HG03139 (cell line): ENCODE measurements around the gene AHDC1.
"Not testable (repeated sequence)": the region's sequence is repeated elsewhere in the genome, so short reads cannot be mapped to it uniquely, and the experiment has no call there.

ENCODE experiments used
- ATAC-seq: cut with Tn5 transposase; IDR thresholded peaks from one replicate; pipeline ENCODE4 v1.9.1; 2021; ENCODE audit not compliant: unreplicated experiment

The AHDC1 gene

GRCh38 chr1:27634177-27634984 lies 30.4 kb upstream of the AHDC1 start:
- ATAC-seq = no peak

- ATAC-seq = no peak
Measured at GRCh38 chr1:27633640-27634176, 29.8 kb upstream of the AHDC1 start.

GRCh38 chr1:27633298-27633610 lies 29.3 kb upstream of the AHDC1 start:
- no peak for ATAC-seq

DNA sequence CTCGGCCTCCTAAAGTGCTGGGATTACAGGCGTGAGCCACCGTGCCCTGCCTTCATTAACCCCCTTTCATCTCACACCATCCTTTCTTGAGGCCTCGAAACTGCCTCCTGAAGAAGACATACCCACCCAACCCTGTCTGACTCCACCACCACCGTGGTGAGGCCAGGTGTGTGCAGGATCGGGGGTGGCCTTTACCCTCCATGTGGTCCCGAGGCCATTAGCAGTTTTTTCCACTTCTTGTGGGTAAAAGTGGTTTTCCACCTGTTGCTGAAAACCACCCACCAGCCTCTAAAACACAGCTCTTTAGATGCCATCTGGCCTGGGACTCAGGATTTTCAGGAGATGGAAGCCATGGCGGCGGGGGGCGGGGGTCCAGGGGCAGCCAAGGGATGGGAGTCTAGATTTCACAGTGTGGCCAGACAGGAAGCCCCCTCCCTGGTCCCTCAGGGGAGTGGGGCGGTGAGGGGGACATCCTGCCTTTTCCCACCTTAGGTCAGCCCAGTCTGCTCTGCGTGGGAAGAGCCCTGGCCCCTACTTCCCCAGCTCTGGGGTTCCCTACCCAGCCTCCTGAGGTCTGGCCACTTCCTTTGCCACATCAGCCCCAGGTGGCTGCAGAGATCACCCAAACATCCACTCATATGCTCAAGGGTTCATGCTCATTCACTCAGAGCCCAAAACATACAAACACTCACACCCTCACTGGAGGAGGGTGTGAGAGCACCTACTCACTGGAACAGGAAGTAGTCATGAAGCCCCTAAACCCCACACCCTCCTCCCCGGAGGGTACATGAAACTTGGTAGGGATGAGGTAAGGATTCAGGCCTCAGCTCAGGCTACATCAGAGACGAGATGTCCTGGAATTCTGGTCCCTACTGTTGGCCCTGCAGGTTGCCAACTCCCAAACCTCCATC lies 28.7 kb upstream of the AHDC1 start:
- peak; percentile 36 for ATAC-seq

GRCh38 chr1:27630859-27631491 lies 27.0 kb upstream of the AHDC1 start:
- ATAC-seq = no peak

DNA sequence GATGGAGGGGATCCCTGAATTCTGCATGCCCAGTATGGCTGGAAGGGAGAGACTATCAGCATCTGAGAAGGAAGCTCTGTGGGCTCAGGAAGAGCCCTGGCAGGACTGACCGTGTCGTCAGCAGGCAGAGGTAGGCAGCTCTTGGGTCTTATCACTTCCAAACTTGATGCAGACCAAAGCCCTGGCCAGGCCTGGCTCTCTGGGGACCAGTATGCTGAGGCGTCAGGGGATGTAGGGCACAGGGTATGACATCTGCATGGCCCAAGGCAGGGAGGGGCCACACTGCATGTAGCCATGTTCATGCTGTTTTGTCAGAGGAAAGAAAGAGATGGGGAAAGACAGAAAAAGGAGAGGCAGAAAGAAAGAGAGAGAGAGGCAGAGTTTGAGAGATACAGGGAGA lies 24.8 kb upstream of the AHDC1 start:
- ATAC-seq = no peak

- not testable (repeated sequence) for ATAC-seq
Measured at GRCh38 chr1:27627733-27628132, 23.8 kb upstream of the AHDC1 start.

DNA sequence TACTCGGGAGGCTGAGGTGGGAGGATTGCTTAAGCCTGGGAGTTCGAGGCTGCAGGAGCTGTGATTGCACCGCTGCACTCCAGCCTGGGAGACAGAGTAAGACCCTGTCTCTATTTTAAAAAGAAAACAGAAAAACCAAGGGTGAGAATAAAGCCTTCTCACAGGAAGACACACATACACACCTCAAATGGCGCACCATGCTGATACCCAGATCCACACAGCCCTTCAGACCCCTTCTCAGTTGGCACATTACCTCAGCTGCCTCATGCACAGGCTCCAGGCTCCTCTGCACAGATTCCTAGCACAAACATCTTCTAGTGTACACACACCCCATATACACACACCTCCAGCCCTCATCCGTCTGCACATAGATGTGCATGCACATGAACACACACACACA lies 23.1 kb upstream of the AHDC1 start:
- no peak for ATAC-seq

DNA sequence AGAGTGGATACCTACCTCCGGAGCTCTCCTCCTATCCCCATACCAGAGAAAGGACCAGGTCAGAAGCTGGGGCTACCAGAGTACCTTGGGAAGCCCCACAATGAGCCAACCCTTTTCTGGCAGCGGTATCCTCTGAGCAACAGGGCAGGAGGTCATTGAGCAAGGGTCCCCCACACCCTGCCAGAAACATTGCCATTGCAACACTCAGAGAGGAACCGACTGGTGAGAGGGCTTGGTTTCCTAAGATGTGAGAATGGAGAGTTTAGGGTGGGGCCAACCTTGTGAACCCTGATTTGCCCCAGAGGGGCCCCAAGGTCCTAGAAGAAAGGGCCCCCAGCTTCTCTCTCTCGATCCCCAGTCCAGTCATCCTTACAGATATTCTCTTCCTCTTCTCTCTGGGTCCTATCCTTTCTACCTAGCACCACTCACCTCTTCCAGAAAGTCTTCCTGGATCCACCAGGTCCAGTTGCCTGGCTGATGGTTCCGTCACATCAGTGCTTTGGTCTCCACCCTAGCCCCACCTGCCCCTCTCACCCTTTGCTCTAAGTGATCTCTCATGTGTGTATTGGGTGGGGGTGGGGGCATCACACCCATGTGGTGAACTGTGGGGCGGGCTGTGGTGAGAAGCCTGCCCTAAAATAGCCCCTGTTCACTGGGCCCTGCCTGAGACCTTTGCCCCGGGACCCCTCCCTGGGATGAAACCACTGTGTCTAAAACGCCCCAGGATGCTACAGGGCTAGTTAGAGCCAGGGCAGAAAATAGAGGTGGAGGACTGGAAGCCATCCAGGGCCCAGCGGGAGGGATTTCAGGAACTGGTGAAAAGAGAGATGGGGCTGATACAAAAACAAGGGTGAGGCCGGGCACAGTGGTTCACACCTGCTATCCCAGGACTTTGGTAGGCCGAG lies 22.3 kb upstream of the AHDC1 start:
- ATAC-seq = no peak

GRCh38 chr1:27624467-27625178 lies 20.7 kb upstream of the AHDC1 start:
- ATAC-seq = no peak

DNA sequence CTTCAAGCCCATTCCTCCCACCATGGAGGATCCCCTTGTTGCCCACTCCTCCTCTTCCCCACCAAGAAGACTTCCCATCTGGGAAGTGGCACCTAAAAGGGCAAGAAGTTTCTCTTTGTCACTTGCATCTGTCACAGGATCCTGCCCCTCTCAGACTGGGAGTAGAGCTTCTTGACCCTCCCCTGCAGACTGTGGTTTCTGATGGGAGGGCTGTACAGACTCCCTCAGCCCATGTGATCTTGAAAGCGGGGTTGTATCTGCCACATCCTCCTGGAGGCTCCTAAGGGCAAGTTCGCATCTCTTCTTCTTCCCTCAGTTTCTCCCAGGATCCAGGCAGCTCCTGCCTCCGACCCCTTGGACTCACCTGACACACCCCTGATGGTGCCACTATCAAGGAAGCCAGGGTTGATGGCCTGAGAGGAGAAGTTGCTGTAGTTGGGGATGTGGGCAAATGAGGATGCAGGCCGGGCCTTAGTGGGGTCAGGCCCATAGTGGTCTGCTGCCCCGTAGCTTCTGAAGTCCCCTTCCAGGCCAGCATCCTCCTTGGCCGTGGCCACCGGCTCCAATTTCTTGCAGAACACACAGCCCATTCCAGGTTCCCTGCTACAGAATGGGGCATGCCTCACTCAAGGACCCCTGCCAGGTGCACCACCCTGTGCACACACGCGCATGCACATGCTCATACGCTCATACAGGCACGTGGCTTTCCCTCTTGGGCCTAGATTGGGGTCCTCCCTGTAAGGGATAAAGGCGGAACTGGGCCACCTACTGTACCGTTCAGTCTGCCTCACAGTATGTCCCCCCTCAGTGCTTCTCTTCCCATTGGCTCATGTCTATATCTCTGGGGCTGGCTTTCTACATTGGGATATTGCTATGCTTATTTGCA lies 19.6 kb upstream of the AHDC1 start:
- ATAC-seq = no peak

DNA sequence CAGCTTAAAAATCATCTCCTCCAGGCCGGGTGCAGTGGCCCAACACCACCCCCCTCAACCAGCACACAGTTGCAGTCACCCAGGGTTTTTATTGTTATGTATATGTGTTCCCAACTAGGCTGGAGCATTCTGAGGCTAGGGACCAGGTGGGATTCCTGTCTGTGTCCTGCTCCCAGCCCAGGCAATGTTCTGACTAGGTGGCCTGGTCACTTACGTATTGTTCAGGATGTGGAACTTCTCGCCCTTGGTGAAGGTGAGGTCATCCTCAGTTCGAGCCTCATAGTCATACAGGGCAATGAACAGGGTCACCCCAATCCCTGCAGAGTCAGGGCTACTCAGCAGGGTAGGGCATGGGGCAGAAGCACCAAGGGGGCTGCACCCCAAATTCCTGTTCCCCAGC lies 18.9 kb upstream of the AHDC1 start:
- no peak for ATAC-seq

DNA sequence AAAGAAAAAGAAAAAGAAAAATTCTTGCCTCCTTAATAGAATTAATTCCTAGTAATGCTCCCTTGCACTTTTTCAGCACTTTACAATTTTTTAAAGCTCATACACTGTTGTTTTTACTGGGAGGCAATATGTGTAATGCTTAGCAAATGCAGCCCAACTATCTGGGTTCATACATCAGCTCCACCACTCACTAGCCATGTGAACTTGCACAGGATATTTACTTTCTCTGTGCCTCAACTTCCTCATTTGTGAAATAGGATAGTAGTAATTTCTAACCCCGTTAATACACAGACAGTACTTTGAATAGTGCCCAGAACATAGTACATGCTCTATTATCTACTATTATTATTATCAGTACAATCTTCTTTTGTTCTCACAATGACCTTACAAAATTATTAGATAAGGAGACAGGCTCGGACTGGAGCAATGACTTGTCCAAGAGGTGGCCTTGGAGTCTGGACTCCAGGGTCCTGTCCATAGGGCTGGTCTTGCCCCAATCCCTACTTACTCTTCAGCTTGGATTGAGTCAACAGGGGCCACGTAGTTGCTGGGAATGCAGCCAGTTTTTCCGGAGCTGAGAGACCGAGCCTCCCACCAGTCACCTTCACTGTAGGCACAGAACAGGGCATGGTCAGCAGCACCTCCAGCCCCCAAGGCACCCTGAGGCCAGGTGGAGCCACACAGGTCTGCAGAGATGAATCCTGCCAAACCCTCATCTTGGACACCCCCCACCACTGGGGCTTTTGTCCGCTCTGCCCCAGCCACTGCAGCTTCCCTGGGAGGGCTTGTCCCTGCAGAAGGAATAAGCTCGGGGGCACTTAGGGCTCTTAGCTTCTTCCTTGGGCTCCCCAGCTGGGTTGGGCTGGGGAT lies 17.3 kb upstream of the AHDC1 start:
- ATAC-seq = no peak

- ATAC-seq = not testable (repeated sequence)
Measured at GRCh38 chr1:27619782-27620438, 16.0 kb upstream of the AHDC1 start.

DNA sequence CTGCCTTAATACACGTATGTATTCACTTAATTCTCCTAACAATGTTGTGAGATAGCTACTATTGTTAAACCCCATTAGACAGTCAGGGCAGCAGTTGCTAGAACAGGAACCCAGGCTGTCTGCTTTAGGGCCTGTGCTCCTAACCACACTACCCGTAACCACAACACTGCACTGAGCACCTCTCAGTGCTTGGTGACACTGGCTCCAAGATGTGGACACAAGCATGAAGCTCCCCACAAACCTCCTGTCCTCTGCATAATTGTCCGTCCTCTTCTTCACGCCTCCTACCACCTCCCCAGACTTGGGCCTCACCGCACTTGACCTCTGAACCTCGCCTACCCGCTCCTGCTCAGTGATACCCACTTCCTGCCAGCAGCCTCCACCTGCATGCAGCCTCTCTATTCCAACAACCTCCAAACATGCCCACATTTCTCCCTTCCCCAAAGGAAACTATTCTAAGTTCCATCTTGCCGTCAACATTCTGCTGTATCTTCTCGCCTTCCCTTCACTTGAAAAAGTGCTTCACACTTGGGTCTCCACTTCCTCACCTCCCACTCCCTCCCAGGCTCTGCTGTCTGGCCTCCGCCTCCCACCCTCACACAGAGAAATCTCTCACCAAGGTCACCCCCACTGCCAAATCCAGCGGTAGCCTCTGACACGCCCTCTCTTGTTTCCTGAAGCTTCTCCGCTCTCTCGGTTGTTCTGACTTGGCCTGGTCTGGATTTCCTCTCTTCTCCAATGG lies 14.6 kb upstream of the AHDC1 start:
- ATAC-seq = no peak

GRCh38 chr1:27617420-27617819 lies 13.5 kb upstream of the AHDC1 start:
- no peak for ATAC-seq

DNA sequence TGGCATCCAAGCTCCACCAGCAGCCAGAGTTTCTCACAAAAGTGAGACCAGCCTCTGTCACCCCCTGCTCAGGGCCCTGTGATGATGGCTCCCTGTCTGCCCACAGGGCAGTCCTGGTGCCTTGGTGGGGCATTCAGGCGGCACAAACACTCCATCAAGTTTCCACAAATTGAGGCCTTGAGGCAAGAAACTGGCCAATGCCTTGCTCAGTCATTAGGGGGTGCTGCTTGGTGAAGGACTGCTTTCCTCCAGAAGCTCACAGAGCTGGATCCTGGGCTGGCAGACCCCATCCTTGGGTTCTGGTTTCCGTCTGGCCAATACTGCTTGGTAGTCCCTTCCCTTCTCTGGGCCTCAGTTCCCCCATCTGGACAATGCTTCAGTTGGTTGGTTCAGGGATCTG lies 12.5 kb upstream of the AHDC1 start:
- ATAC-seq = no peak
